Prostate gland (tissue), 2 donors: ENCODE data around the gene GCM1. TPM values are rescaled to one million over a fixed set of nuclear protein-coding genes. Genes with fewer than 3 reads are reported as not detected.

Experiments used
- DNase-seq: peaks from one replicate; pipeline ENCODE4 v3.0.0-alpha.2; 2019; ENCODE audit warnings: low spot score
- H3K27ac ChIP-seq, 2 donors: fragments of 200-600 bp; sonication (generic); 2 replicates each; pipeline ENCODE4 v1.5.1; 2017 to 2019
- H3K27me3 ChIP-seq: fragments of 200-600 bp; sonication (generic); replicated peaks from 2 replicates; pipeline ENCODE4 v1.5.1; 2019; ENCODE audit not compliant: insufficient read depth
- H3K36me3 ChIP-seq, 2 donors: fragments of 200-600 bp; sonication (generic); 1 replicate in 1 of 2; 2 replicates in 1 of 2; pipeline versions ENCODE4 v1.5.1 to v1.8.1; 2017 to 2019
- H3K4me1 ChIP-seq: fragments of 200-600 bp; sonication (generic); replicated peaks from 2 replicates; pipeline ENCODE4 v1.5.1; 2019
- H3K4me3 ChIP-seq, 2 donors: fragments of 200-600 bp; sonication (generic); 2 replicates each; pipeline ENCODE4 v1.5.1; 2017 to 2019
- H3K9me3 ChIP-seq: fragments of 200-600 bp; sonication (generic); 2 replicates; pipeline ENCODE4 v1.5.1; 2017
- POLR2A ChIP-seq: fragments of 450-650 bp; IDR thresholded peaks from one replicate; pipeline ENCODE4 v1.6.1; 2016; ENCODE audit warnings: antibody characterized with exemption, mild to moderate bottlenecking
- POLR2AphosphoS5 ChIP-seq: sonication (generic); formaldehyde crosslinking; IDR thresholded peaks from one replicate; pipeline ENCODE4 v1.6.1; 2017; ENCODE audit warnings: antibody characterized with exemption
- WGBS: methylation state at CpG from one replicate; pipeline ENCODE4 v1.1.5; 2018; 5-methylcytosine and 5-hydroxymethylcytosine counted together
- intact Hi-C: fragments of 100-400 bp; cut with DNase I; formaldehyde crosslinking; loops from one replicate; pipeline ENCODE4 v1.14.2; 2022
- total RNA-seq, 2 donors: library from RNA; depleted of rRNA; stranded (reverse); fragments of >200 nt; gene quantifications; one replicate each; pipeline ENCODE4 v1.1.0, GENCODE V29; 2016
- TF ChIP-seq, protein P1 (sequence below), 4 experiments: fragments of 200-600 bp in 2 of 4; fragments of 450-650 bp in 2 of 4; sonication (generic) in 2 of 4; IDR thresholded peaks; 1 replicate in 3 of 4; 2 replicates in 1 of 4; pipeline ENCODE4 v1.5.1; 2016 to 2019; ENCODE audit warnings: antibody characterized with exemption in 4 of 4, mild to moderate bottlenecking in 2 of 4, moderate library complexity in 2 of 4

Gene GCM1
- total RNA-seq, 2 donors from 2014 or later, result 0.09 to 0.34 TPM

DNA sequence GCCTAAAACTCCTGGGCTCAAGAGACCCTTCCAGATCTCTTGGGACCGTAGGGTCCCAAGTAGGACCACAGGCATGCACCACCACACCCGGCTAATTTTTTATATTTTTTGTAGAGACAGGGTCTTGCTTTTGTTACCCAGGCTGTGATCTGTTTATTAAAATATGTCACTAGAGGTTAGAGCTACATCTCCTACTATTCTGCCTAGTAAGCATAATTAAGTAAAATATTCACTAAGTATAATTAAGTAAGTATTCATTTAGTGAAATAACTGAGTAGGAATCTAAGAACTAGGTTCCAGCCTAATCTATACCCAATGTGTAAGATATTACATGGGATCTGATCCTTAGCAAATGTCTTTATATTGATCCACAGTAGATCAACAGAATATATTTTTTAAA, 40.2 kb upstream of the GCM1 start:
- intact Hi-C loops, result no loop called here
- no peak overlapping the region for H3K4me3 ChIP-seq
- H3K9me3 ChIP-seq, result no peaks in the 10 kb centered on the region
- H3K27me3 ChIP-seq, result no peaks in the 10 kb centered on the region
- no peak for TF ChIP-seq POLR2A
- TF ChIP-seq, protein P1, sequence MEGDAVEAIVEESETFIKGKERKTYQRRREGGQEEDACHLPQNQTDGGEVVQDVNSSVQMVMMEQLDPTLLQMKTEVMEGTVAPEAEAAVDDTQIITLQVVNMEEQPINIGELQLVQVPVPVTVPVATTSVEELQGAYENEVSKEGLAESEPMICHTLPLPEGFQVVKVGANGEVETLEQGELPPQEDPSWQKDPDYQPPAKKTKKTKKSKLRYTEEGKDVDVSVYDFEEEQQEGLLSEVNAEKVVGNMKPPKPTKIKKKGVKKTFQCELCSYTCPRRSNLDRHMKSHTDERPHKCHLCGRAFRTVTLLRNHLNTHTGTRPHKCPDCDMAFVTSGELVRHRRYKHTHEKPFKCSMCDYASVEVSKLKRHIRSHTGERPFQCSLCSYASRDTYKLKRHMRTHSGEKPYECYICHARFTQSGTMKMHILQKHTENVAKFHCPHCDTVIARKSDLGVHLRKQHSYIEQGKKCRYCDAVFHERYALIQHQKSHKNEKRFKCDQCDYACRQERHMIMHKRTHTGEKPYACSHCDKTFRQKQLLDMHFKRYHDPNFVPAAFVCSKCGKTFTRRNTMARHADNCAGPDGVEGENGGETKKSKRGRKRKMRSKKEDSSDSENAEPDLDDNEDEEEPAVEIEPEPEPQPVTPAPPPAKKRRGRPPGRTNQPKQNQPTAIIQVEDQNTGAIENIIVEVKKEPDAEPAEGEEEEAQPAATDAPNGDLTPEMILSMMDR (IDR thresholded peaks at IDR 0.05), result no peak
- no peak for TF ChIP-seq POLR2AphosphoS5
- H3K4me1 ChIP-seq, result no peaks in the 10 kb centered on the region
- DNase-seq, result no peak
- no peak overlapping the region for H3K27ac ChIP-seq
- H3K36me3 ChIP-seq, result no peaks in the 10 kb centered on the region
- 91% methylated on average over 2 of the region's 2 CpGs for WGBS

DNA sequence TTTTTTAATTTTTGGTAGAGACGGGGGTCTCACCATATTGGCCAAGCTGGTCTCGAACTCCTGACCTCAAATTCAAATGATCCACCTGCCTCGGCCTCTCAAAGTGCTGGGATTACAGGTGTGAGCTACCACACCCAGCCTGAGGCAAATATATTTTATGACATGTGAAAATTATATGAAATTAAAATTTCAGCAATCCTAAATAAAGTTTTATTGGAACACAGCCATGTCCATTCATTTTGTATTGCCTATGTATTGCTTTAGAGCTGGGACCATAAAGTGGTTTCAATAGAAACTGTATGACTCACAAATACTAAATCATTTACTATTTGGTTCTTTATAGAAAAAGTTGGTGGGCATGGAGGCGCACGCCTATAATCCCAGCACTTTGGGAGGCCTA, 32.0 kb upstream of the GCM1 start:
- Histone ChIP-seq H3K36me3 (no peaks in the 10 kb centered on the region), H3K27me3 (no peaks in the 10 kb centered on the region), H3K9me3 (no peaks in the 10 kb centered on the region), H3K4me3 (no peak overlapping the region), H3K4me1 (no peaks in the 10 kb centered on the region), H3K27ac (no peak overlapping the region)
- DNase-seq, result no peak
- intact Hi-C loops, result no loop called here
- TF ChIP-seq POLR2AphosphoS5 (no peak), POLR2A (no peak)
- TF ChIP-seq, protein P1 (IDR thresholded peaks at IDR 0.05), result no peak
- WGBS, result 89% methylated on average over 5 of the region's 5 CpGs

DNA sequence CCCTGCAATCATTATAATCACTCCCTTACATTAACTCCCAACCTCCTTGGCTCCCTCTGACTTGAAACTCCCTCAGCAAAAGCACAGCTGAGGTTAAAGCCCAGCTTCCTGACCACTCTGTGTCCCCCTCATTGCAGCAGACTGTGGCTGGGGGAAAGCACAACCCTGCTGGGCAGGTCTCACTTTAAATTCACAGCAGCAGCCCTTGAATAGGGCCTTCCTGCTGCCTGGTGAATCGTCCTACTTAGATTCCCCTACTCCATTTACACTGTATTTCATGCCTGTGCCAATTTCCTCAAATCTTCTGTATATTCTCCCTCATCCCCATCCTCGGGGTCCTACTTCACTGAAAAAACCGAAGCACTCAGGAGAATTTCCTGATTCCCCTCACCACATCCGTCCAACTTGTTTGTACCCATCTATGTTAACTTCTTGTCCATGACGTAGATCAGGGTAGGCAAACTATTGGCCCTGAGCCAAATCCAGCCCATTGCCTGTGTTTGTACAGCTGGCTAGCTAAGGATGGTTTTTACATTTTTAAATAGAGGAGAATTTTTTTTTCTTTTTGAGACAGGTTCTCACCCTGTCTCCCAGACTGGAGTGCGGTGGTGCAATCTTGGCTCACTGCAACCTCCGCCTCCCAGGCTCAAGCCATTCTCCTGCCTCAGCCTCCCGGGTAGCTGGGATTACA, 31.5 kb upstream of the GCM1 start:
- Histone ChIP-seq H3K36me3 (no peaks in the 10 kb centered on the region), H3K27me3 (no peaks in the 10 kb centered on the region)
- 28% methylated on average over 8 of the region's 8 CpGs for whole genome bisulfite sequencing

DNA sequence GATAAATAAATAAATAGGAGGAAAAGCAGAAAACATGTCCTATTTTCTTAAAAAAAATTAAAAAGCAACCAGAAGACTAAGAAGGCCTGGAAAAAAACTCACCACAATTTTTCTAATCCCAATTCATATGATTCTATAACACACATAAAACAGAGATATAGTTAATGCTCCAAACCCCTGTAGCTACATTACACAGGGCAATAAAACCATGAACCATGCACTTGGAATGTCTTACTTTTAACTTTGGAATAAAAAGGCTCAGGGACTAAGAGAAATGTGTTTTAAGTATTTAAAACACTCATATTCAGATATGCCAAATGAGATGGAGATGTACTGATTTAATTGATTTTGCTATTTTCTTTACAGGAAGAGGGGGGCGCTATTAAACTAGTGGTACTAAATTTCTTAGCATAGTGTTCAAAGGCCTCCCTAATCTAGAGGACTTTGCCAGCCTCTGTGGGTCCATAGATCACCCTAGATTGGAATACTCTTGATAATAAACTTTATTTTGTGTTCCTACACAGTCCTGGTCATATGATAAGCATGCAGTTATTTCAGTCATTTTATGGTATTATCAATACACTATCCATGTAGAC, 30.3 kb upstream of the GCM1 start:
- Histone ChIP-seq H3K4me1 (no peaks in the 10 kb centered on the region), H3K27me3 (no peaks in the 10 kb centered on the region), H3K36me3 (no peaks in the 10 kb centered on the region), H3K4me3 (no peak overlapping the region), H3K9me3 (no peaks in the 10 kb centered on the region), H3K27ac (no peak overlapping the region)
- DNase-seq, result no peak
- WGBS, result 75% methylated on average over 1 of the region's 1 CpG
- intact Hi-C loops, result no loop called here
- no peak for TF ChIP-seq POLR2A

More for the DNA sequence above, 31.5 kb upstream of the GCM1 start:
- DNase-seq, result peak; percentile 58
- TF ChIP-seq POLR2AphosphoS5, result peak; percentile 15
- TF ChIP-seq, protein P1 (IDR thresholded peaks at IDR 0.05), result no peak
- Histone ChIP-seq H3K27ac (peak overlapping the region in 1 of 2 donors; percentile 28), H3K9me3 (no peaks in the 10 kb centered on the region), H3K4me1 (no peaks in the 10 kb centered on the region), H3K4me3 (no peak overlapping the region)
- intact Hi-C loops, result no loop called here

DNA sequence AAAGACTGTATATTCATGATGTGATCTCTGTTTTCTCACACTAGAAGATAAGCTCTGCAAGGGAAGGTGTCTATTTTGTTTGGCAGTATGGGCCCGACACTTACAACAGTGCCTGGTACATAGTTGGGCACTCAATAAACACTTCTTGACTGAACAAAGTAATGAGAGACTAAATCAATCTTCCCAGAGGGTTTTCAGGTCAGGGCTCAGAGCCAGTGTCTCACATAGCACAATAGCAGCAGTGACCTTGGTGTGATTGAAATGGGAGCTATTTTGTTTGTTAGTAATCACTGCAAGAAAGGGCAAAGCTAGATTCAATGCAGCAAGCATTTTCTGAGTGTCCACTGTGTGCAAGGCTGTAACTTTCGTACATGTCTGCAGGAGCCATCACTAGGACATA, 26.4 kb upstream of the GCM1 start:
- intact Hi-C loops, result no loop called here
- TF ChIP-seq, protein P1 (IDR thresholded peaks at IDR 0.05), result no peak
- TF ChIP-seq POLR2AphosphoS5 (no peak), POLR2A (no peak)
- H3K9me3 ChIP-seq, result no peaks in the 10 kb centered on the region
- no peaks in the 10 kb centered on the region for H3K4me1 ChIP-seq
- no peaks in the 10 kb centered on the region for H3K27me3 ChIP-seq
- no peak for DNase-seq
- no peak overlapping the region for H3K27ac ChIP-seq
- 83% methylated on average over 2 of the region's 2 CpGs for WGBS
- H3K36me3 ChIP-seq, result no peaks in the 10 kb centered on the region
- H3K4me3 ChIP-seq, result no peak overlapping the region
